ENCODE data around the gene CT47A7.
"Not testable (repeated sequence)": the region's sequence is repeated elsewhere in the genome, so short reads cannot be mapped to it uniquely, and the experiment has no call there.

CT47A7 gene

DNA sequence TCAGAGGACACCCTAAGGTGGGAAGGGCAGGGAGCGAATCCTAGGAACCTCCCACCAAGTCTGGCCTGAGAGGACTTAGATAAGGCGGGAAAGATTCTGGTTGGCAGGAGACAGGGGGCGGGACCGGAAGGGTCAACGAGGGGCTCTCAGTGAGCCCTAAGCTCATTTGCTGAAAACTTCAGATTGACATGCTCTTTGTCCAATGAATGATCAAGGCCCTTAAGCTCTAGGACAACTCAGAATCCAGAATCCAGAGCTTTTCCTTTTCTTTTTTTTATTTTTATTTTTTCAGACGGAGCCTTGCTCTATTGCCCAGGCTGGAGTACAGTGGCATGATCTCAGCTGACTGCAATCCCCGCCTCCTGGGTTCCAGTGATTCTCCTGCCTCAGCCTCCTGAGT, at the start of gene CT47A7:
CT47A7 (minus strand) TSS at position 101 of the 400 bp plus-strand sequence. CDS start 255 bp downstream, outside the sequence.
- DNase-seq (ENCODE audit: low read depth in 2 of 2, low spot score in 1 of 2): not testable (repeated sequence)

- DNase-seq (ENCODE audit: low read depth in 2 of 2, low spot score in 1 of 2): no peak
Measured at GRCh38 chrX:121000589-121000988, 44.2 kb upstream of the CT47A7 start.

DNA sequence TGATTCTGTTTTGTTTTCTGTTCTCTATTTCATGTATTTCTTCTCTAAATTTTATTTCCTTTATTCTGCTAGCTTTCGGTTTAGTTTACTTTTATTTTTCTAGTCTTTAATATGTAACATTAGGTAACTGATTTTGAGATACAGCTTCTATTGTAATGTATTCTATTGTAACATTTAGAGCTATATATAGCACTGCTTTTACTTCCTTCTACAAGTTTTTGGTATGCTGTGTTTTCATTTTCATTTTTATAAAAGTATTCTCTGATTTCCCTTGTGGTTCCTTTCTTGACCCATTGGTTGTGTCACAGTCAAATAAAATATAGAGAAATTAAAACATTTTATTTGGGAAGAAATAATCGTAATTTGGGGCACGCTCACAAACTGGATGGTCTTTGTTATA, 43.0 kb upstream of the CT47A7 start:
- no peak for DNase-seq (ENCODE audit: low read depth in 2 of 2, low spot score in 1 of 2)

- DNase-seq (ENCODE audit: low read depth in 2 of 2, low spot score in 1 of 2): not testable (repeated sequence)
Measured at GRCh38 chrX:120985660-120986059, 29.3 kb upstream of the CT47A7 start, which contains the start of gene CT47A1. Gene CT47A1, minus strand, starts transcription at chrX:120985760. Its CDS starts 231 bp downstream, at chrX:120985529.
